ENCODE data around the gene GPRIN3. TPM values are rescaled to one million over a fixed set of nuclear protein-coding genes. Genes with fewer than 3 reads are reported as not detected.
"Not testable (repeated sequence)": the region's sequence is repeated elsewhere in the genome, so short reads cannot be mapped to it uniquely, and the experiment has no call there.

GPRIN3 gene
- total RNA-seq, 1 experiment from 2014 or later: not detected

DNA sequence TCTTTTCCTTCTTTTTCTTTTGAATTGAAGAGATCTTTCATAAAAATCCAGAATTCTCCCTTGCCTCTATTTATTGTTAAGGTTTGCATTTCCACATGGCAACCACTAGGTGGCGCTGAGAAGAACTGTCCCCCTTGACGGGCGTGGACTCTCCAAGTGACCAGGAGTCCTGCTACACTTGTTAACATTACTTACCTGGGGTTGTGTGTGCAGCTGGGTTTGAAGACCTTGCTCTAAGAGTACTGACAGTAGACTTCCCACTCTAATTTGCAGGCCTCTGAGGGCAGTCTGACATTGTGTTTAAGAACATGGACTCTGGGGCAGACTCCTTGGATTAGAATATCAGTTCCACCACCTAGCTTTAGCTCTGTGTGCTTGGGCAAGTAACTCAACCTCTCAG is 52.8 kb downstream of the GPRIN3 start:
- Mint-ChIP-seq H3K27me3 (ENCODE audit: insufficient read depth, unreplicated experiment) (no peaks in the 10 kb centered on the region), H3K27ac (ENCODE audit: low read depth, unreplicated experiment) (no peak overlapping the region), H3K36me3 (ENCODE audit: insufficient read depth, unreplicated experiment) (no peaks in the 10 kb centered on the region), H3K9me3 (ENCODE audit: unreplicated experiment) (no peaks in the 10 kb centered on the region), H3K4me3 (ENCODE audit: unreplicated experiment) (no peak overlapping the region), H3K4me1 (ENCODE audit: insufficient read depth, unreplicated experiment) (no peaks in the 10 kb centered on the region)
- intact Hi-C loops (cut with micrococcal nuclease): loop anchor here (1.0 kb wide), 1 partner anchor 179 kb away; no protein-coding TSS in a partner anchor
- TF ChIP-seq, protein P1, sequence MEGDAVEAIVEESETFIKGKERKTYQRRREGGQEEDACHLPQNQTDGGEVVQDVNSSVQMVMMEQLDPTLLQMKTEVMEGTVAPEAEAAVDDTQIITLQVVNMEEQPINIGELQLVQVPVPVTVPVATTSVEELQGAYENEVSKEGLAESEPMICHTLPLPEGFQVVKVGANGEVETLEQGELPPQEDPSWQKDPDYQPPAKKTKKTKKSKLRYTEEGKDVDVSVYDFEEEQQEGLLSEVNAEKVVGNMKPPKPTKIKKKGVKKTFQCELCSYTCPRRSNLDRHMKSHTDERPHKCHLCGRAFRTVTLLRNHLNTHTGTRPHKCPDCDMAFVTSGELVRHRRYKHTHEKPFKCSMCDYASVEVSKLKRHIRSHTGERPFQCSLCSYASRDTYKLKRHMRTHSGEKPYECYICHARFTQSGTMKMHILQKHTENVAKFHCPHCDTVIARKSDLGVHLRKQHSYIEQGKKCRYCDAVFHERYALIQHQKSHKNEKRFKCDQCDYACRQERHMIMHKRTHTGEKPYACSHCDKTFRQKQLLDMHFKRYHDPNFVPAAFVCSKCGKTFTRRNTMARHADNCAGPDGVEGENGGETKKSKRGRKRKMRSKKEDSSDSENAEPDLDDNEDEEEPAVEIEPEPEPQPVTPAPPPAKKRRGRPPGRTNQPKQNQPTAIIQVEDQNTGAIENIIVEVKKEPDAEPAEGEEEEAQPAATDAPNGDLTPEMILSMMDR (IDR thresholded peaks at IDR 0.05; ENCODE audit: unreplicated experiment): peak; percentile 77
- CTCF ChIA-PET: interaction anchor here (0.6 to 1.9 kb wide), 15 partner anchors 9 to 597 kb away, joined by 3 to 8 read pairs (median 4); no protein-coding TSS in a partner anchor
- peak; percentile 62 for DNase-seq (ENCODE audit: unreplicated experiment)
- no TSS peak for BruUV-seq (replicated peaks)
- POLR2A ChIA-PET: interaction anchor here (0.6 kb wide), 1 partner anchor 22 kb away, joined by 3 read pairs; no protein-coding TSS in a partner anchor

DNA sequence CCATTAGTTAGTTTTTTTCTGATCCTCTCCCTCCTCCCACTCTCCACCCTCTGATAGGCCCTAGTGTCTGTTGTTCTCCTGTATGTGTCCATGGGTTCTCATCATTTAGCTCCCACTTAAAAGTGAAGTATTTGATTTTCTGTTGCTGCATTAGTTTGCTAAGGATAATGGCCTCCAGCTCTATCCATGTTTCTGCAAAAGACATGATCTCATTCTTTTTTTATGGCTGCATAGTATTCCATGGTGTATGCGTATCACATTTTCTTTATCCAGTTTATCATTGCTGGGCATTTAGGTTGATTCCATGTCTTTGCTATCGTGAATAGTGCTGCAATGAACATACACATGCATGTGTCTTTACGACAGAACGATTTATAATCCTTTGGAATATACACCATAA is 53.3 kb downstream of the GPRIN3 start:
- intact Hi-C loops (cut with micrococcal nuclease): loop anchor here (1.0 kb wide), 1 partner anchor 180 kb away; no protein-coding TSS in a partner anchor

DNA sequence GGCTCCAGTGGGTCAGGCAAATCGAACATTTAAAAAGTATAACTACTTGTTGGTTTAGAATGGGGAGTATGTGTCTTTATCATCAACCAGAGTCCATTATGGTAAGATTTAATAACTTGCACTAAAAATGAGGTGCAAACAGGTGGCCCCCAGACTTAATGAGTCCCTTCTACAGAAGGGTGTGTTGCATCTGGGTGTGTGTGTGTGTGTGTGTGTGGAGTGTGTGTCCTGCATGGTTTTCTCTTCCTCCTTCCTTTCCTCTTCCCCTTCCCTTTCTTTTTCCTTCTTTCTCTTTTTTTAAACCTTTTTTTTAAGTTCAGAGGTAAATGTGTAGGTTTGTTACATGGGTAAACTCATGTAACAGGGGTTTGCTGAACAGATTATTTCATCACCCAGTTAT is 53.7 kb downstream of the GPRIN3 start:
- H3K36me3 Mint-ChIP-seq (ENCODE audit: insufficient read depth, unreplicated experiment): no peaks in the 10 kb centered on the region
- H3K4me3 Mint-ChIP-seq (ENCODE audit: unreplicated experiment): no peak overlapping the region
- no peak overlapping the region for H3K27ac Mint-ChIP-seq (ENCODE audit: low read depth, unreplicated experiment)
- intact Hi-C loops (cut with micrococcal nuclease): loop anchor here (1.0 kb wide), 1 partner anchor 180 kb away; no protein-coding TSS in a partner anchor
- H3K27me3 Mint-ChIP-seq (ENCODE audit: insufficient read depth, unreplicated experiment): no peaks in the 10 kb centered on the region
- DNase-seq (ENCODE audit: unreplicated experiment): no peak
- BruUV-seq (replicated peaks): no TSS peak
- TF ChIP-seq, protein P1 (IDR thresholded peaks at IDR 0.05; ENCODE audit: unreplicated experiment): no peak
- CTCF ChIA-PET: interaction anchor here (0.6 to 1.9 kb wide), 8 partner anchors 9 to 1239 kb away, joined by 3 to 8 read pairs (median 4); no protein-coding TSS in a partner anchor
- H3K4me1 Mint-ChIP-seq (ENCODE audit: insufficient read depth, unreplicated experiment): no peaks in the 10 kb centered on the region
- POLR2A ChIA-PET: no interaction called here
- H3K9me3 Mint-ChIP-seq (ENCODE audit: unreplicated experiment): no peaks in the 10 kb centered on the region

More for the DNA sequence above, 53.3 kb downstream of the GPRIN3 start:
- H3K27ac Mint-ChIP-seq (ENCODE audit: low read depth, unreplicated experiment); H3K4me3 Mint-ChIP-seq (ENCODE audit: unreplicated experiment); H3K9me3 Mint-ChIP-seq (ENCODE audit: unreplicated experiment); DNase-seq (ENCODE audit: unreplicated experiment); H3K27me3 Mint-ChIP-seq (ENCODE audit: insufficient read depth, unreplicated experiment); H3K4me1 Mint-ChIP-seq (ENCODE audit: insufficient read depth, unreplicated experiment); H3K36me3 Mint-ChIP-seq (ENCODE audit: insufficient read depth, unreplicated experiment); BruUV-seq (replicated peaks); POLR2A ChIA-PET: not testable (repeated sequence)
- CTCF ChIA-PET: interaction anchor here (0.6 to 1.9 kb wide), 13 partner anchors 9 to 1239 kb away, joined by 3 to 8 read pairs (median 4); no protein-coding TSS in a partner anchor

DNA sequence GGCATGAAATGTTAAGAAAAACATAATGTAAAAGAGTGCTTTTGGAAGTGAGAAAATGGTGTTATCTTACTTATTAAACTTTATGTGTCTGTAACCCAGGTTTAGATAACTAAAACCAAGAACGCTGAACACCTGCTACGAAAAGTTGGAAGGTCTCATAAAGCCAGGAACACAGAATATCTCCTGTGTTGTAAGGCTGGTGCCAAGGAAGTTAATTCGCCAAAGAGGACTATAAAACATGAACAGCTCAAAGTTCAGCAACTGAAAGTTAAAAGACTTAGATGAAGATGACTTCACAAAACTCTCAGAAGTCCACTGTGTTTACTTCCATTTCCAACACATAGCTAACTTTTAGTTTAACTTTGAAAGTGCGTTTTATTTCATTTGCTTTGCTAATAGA is 54.3 kb downstream of the GPRIN3 start:
- POLR2A ChIA-PET: no interaction called here
- H3K27me3 Mint-ChIP-seq (ENCODE audit: insufficient read depth, unreplicated experiment): no peaks in the 10 kb centered on the region
- DNase-seq (ENCODE audit: unreplicated experiment): no peak

More for the DNA sequence above, 54.3 kb downstream of the GPRIN3 start:
- TF ChIP-seq, protein P1 (IDR thresholded peaks at IDR 0.05; ENCODE audit: unreplicated experiment): no peak
- BruUV-seq (replicated peaks): no TSS peak
- H3K4me3 Mint-ChIP-seq (ENCODE audit: unreplicated experiment): no peak overlapping the region
- CTCF ChIA-PET: interaction anchor here (0.6 to 2.3 kb wide), 7 partner anchors 8 to 182 kb away, joined by 3 to 10 read pairs (median 4); no protein-coding TSS in a partner anchor
- intact Hi-C loops (cut with micrococcal nuclease): no loop called here
- H3K27ac Mint-ChIP-seq (ENCODE audit: low read depth, unreplicated experiment): no peak overlapping the region
- H3K36me3 Mint-ChIP-seq (ENCODE audit: insufficient read depth, unreplicated experiment): no peaks in the 10 kb centered on the region
- H3K9me3 Mint-ChIP-seq (ENCODE audit: unreplicated experiment): no peaks in the 10 kb centered on the region
- H3K4me1 Mint-ChIP-seq (ENCODE audit: insufficient read depth, unreplicated experiment): no peaks in the 10 kb centered on the region

Measured in MCF 10A (cell line).